Measurements from ENCODE around the gene SSH3. TPM values are rescaled to one million over a fixed set of nuclear protein-coding genes. Genes with fewer than 3 reads are reported as not detected.
A peak's percentile ranks its signal among the peaks of the same experiment; 100 is the strongest.

The SSH3 gene
- total RNA-seq, 1 experiment from 2014 or later = 5.5 TPM

GRCh38 chr11:67278135-67278938, 25.0 kb upstream of the SSH3 start:
- intact Hi-C loops (cut with micrococcal nuclease; ENCODE audit: unreplicated experiment) = no loop called here
- DNase-seq (ENCODE audit: low spot score) = no peak
- H3K9me3 ChIP-seq (ENCODE audit: low read depth, low read length, poor library complexity, severe bottlenecking) = no peaks in the 10 kb centered on the region
- ChIA-PET POLR2A (ENCODE audit: low non-redundant PET) (no interaction called here), CTCF (no interaction called here)
- H3K4me3 ChIP-seq (ENCODE audit: low read depth, low read length, poor library complexity, severe bottlenecking) = no peak overlapping the region
- peaks cover 54% of the 10 kb centered on the region for H3K36me3 ChIP-seq (ENCODE audit: insufficient read depth, low read length, poor library complexity, severe bottlenecking)
- TF ChIP-seq EZH2 (IDR thresholded peaks at IDR 0.05; ENCODE audit: borderline replicate concordance, low read depth, low read length, poor library complexity, severe bottlenecking) (no peak), CTCF (conservative IDR thresholded peaks at IDR 0.05; ENCODE audit: low read depth, low read length) (no peak)
- no TSS peak for BruUV-seq (replicated peaks)
- peak overlapping the region; percentile 96 for H3K27ac ChIP-seq (ENCODE audit: low read depth, low read length, poor library complexity, severe bottlenecking)
- no peaks in the 10 kb centered on the region for H3K27me3 ChIP-seq (replicated peaks; ENCODE audit: insufficient read depth, low read depth, low read length, poor library complexity)
- H3K4me1 ChIP-seq (ENCODE audit: insufficient read depth, low read length, poor library complexity, severe bottlenecking) = peaks cover 45% of the 10 kb centered on the region

- Histone ChIP-seq H3K27me3 (replicated peaks; ENCODE audit: insufficient read depth, low read depth, low read length, poor library complexity) (no peaks in the 10 kb centered on the region), H3K36me3 (ENCODE audit: insufficient read depth, low read length, poor library complexity, severe bottlenecking) (peaks cover 62% of the 10 kb centered on the region), H3K9me3 (ENCODE audit: low read depth, low read length, poor library complexity, severe bottlenecking) (no peaks in the 10 kb centered on the region), H3K4me1 (ENCODE audit: insufficient read depth, low read length, poor library complexity, severe bottlenecking) (peaks cover 37% of the 10 kb centered on the region), H3K4me3 (ENCODE audit: low read depth, low read length, poor library complexity, severe bottlenecking) (no peak overlapping the region), H3K27ac (ENCODE audit: low read depth, low read length, poor library complexity, severe bottlenecking) (peak overlapping the region; percentile 96)
- POLR2A ChIA-PET (ENCODE audit: low non-redundant PET) = no interaction called here
- intact Hi-C loops (cut with micrococcal nuclease; ENCODE audit: unreplicated experiment) = no loop called here
- BruUV-seq (replicated peaks) = no TSS peak
- TF ChIP-seq EZH2 (IDR thresholded peaks at IDR 0.05; ENCODE audit: borderline replicate concordance, low read depth, low read length, poor library complexity, severe bottlenecking) (no peak), CTCF (conservative IDR thresholded peaks at IDR 0.05; ENCODE audit: low read depth, low read length) (no peak)
- CTCF ChIA-PET = no interaction called here
- no peak for DNase-seq (ENCODE audit: low spot score)
Observed at GRCh38 chr11:67278939-67279588, 24.3 kb upstream of the SSH3 start.

- Histone ChIP-seq H3K9me3 (ENCODE audit: low read depth, low read length, poor library complexity, severe bottlenecking) (no peaks in the 10 kb centered on the region), H3K27ac (ENCODE audit: low read depth, low read length, poor library complexity, severe bottlenecking) (peak overlapping the region; percentile 96), H3K27me3 (replicated peaks; ENCODE audit: insufficient read depth, low read depth, low read length, poor library complexity) (no peaks in the 10 kb centered on the region), H3K4me3 (ENCODE audit: low read depth, low read length, poor library complexity, severe bottlenecking) (no peak overlapping the region), H3K36me3 (ENCODE audit: insufficient read depth, low read length, poor library complexity, severe bottlenecking) (peaks cover 66% of the 10 kb centered on the region), H3K4me1 (ENCODE audit: insufficient read depth, low read length, poor library complexity, severe bottlenecking) (peaks cover 33% of the 10 kb centered on the region)
- CTCF ChIA-PET = no interaction called here
- intact Hi-C loops (cut with micrococcal nuclease; ENCODE audit: unreplicated experiment) = no loop called here
- DNase-seq (ENCODE audit: low spot score) = no peak
- BruUV-seq (replicated peaks) = no TSS peak
- TF ChIP-seq EZH2 (IDR thresholded peaks at IDR 0.05; ENCODE audit: borderline replicate concordance, low read depth, low read length, poor library complexity, severe bottlenecking) (no peak), CTCF (conservative IDR thresholded peaks at IDR 0.05; ENCODE audit: low read depth, low read length) (no peak)
- POLR2A ChIA-PET (ENCODE audit: low non-redundant PET) = no interaction called here
Observed at GRCh38 chr11:67279589-67280340, 23.6 kb upstream of the SSH3 start.

Measured in A673 (cell line).